HG03175 (cell line): ENCODE measurements around the gene NEAT1.

ENCODE experiments used
- ATAC-seq: cut with Tn5 transposase; IDR thresholded peaks from one replicate; pipeline ENCODE4 v1.9.1; 2021; ENCODE audit warnings: mild to moderate bottlenecking, moderate library complexity; ENCODE audit not compliant: unreplicated experiment

The NEAT1 gene

DNA sequence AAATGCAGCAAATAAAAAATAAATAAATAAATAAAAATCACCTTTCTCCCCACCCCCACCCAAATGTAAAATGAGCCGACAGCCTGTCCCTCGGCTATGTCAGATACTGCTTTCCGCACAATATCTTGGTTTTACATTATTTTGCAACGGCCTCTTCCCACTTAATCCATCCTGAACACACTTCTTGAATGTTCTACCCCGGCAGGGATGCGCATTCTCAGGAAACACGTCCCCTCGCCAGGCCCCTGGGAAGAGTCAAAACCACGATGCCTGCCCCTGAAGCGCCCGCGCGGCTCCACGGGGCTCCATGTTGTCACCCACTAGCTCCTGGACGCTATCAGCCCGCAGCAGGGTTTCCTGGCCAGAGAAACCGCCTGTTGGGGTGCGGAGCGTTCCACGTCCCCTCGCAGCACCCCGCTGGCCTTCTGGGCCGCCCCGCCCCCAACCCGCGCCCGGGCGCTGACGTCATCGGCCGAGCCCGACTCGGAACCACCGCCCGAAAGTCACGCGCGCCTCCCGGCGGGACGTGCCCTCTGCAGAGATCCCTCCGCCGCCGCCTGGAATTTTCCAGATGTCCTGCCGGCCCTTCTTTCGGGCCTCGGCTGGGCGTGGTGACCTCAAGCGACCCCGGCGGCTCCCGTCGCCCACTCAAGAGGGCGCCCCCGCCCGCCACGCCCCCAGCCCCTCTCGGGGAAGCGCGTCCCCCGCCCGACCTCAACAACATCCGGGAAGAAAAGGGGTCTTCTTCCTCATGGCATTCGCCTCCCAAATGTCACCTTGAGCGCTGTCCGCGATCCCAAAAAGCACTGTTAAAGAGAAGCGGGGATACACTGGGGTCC lies 585 bp upstream of the NEAT1 start:
- no peak for ATAC-seq

DNA sequence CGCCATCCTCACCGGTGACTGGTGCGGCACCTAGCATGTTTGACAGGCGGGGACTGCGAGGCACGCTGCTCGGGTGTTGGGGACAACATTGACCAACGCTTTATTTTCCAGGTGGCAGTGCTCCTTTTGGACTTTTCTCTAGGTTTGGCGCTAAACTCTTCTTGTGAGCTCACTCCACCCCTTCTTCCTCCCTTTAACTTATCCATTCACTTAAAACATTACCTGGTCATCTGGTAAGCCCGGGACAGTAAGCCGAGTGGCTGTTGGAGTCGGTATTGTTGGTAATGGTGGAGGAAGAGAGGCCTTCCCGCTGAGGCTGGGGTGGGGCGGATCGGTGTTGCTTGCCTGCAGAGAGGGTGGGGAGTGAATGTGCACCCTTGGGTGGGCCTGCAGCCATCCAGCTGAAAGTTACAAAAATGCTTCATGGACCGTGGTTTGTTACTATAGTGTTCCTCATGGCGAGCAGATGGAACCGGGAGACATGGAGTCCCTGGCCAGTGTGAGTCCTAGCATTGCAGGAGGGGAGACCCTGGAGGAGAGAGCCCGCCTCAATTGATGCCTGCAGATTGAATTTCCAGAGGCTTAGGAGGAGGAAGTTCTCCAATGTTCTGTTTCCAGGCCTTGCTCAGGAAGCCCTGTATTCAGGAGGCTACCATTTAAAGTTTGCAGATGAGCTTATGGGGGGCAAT lies 1.1 kb downstream of the NEAT1 start:
- ATAC-seq: no peak

DNA sequence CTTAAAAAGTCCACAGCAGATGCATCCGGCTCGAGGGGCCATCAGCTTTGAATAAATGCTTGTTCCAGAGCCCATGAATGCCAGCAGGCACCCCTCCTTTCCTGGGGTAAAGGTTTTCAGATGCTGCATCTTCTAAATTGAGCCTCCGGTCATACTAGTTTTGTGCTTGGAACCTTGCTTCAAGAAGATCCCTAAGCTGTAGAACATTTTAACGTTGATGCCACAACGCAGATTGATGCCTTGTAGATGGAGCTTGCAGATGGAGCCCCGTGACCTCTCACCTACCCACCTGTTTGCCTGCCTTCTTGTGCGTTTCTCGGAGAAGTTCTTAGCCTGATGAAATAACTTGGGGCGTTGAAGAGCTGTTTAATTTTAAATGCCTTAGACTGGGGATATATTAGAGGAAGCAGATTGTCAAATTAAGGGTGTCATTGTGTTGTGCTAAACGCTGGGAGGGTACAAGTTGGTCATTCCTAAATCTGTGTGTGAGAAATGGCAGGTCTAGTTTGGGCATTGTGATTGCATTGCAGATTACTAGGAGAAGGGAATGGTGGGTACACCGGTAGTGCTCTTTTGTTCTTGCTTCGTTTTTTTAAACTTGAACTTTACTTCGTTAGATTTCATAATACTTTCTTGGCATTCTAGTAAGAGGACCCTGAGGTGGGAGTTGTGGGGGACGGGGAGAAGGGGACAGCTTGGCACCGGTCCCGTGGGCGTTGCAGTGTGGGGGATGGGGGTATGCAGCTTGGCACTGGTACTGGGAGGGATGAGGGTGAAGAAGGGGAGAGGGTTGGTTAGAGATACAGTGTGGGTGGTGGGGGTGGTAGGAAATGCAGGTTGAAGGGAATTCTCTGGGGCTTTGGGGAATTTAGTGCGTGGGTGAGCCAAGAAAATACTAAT lies 1.9 kb downstream of the NEAT1 start:
- ATAC-seq: no peak

DNA sequence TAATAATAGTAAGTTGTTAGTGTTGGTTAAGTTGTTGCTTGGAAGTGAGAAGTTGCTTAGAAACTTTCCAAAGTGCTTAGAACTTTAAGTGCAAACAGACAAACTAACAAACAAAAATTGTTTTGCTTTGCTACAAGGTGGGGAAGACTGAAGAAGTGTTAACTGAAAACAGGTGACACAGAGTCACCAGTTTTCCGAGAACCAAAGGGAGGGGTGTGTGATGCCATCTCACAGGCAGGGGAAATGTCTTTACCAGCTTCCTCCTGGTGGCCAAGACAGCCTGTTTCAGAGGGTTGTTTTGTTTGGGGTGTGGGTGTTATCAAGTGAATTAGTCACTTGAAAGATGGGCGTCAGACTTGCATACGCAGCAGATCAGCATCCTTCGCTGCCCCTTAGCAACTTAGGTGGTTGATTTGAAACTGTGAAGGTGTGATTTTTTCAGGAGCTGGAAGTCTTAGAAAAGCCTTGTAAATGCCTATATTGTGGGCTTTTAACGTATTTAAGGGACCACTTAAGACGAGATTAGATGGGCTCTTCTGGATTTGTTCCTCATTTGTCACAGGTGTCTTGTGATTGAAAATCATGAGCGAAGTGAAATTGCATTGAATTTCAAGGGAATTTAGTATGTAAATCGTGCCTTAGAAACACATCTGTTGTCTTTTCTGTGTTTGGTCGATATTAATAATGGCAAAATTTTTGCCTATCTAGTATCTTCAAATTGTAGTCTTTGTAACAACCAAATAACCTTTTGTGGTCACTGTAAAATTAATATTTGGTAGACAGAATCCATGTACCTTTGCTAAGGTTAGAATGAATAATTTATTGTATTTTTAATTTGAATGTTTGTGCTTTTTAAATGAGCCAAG lies 2.7 kb downstream of the NEAT1 start:
- ATAC-seq: no peak

DNA sequence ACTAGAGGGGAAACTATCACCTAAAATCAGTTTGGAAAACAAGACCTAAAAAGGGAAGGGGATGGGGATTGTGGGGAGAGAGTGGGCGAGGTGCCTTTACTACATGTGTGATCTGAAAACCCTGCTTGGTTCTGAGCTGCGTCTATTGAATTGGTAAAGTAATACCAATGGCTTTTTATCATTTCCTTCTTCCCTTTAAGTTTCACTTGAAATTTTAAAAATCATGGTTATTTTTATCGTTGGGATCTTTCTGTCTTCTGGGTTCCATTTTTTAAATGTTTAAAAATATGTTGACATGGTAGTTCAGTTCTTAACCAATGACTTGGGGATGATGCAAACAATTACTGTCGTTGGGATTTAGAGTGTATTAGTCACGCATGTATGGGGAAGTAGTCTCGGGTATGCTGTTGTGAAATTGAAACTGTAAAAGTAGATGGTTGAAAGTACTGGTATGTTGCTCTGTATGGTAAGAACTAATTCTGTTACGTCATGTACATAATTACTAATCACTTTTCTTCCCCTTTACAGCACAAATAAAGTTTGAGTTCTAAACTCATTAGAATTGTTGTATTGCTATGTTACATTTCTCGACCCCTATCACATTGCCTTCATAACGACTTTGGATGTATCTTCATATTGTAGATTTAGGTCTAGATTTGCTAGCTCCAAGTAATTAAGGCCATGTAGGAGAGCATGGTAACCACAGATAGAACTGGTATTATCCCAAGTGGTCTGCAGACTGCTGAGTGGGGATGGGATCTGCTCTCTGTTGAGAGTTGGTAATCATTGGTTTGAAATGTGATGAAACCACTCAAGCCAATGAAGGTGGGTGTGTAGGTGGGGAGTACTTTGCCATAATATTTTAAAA lies 3.6 kb downstream of the NEAT1 start:
- no peak for ATAC-seq

DNA sequence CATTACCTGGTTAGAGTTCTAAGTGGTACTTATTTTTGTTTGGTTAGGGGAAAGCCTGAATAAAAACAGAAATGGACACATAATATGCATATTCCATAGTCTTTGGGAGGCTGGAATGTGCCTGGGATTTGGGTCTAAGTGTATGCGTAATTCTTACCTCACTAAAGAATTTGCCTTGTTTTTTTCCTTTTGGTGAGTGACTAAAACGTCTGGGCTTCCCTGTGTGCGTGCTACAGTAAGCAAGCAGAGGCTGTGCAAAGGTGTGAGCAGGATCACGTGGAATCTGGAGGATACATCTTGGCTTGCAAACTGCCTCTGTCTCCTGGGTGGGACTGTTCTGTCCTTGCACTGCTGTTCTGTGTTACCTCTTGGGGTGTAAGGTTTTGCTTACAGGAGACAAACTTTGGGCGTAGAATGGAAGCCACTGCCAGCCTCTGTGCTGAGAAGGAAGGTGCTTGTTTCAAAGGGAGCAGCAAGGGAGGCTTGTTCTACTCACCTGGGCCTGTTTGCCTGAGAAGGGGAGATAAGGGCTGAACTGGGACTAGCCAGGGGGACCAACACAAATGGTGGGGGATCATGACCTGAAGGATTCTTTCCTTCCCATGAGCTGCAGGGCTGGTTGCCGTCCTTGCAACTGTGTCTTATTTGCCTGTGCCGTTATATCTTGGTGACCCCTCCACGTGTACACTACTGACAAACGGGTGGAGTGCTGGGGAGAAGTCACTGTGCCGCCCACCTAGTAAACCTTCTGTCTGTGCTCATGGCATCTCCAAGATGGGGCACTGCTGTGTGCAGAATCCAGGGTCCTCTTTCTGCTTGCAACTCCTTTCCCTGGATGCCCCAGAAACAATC lies 4.5 kb downstream of the NEAT1 start:
- no peak for ATAC-seq

DNA sequence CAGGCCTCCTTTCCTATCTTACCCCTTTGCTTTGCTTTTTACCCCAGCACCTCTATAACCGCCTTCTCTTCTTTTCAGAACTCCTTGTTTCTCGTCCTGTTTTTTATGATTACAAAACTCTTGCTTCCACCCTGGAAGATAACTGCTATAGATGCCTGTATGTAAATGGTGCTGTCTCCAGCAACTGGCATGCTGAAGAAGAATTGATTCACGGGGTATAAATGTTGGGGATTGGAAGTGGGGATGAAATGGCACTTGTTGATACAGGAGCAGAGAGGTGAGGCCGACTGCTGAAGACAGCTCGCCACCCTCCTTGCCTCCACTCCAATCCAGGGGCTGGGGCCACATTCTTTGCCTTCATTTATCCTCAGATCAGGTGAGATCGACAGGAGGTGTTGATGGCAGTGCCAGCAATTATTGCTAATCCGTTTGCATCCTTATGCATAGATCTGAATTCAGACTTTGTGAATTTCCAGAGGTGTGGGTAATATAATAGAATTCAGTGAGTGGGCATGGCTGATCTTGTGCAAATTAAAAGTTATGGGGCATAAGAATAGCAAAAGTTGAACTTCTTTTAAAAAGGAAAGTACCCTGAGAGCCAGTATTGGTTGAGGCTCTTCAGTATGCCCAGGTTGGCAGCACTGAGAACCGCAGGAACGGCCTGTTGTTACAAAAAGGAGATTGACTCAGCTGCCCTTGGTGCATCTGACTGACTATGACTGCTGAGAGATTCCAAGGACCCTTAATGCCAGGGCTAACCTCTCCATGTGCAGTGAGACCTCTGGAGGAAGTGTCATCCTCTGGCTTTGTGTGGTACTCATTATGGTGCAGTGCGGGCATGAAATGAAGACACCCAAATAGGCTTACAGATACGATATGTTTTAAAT lies 5.3 kb downstream of the NEAT1 start:
- ATAC-seq: no peak

DNA sequence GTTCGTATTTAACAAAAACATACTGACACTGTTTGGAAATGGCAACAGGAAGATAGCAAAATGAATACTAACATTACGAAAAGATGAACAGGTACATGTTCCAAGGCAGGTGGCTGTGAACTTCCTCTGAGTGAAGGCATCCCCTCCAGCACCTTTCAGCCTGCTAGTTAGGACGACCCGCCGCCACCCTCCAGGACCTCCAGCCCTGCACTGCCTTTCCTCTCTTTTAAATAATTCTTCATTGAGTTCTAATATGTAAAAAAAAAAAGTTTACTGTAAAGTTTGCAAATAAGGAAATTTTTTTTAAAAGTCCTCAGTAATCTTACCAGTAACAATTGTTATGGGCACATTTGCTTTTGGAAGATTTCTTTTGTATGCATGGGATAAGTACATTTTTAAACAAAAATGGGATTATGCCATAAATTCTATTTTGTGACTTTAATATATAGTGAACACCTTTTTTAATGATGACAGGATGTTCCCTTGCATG lies 6.0 kb downstream of the NEAT1 start:
- no peak for ATAC-seq

DNA sequence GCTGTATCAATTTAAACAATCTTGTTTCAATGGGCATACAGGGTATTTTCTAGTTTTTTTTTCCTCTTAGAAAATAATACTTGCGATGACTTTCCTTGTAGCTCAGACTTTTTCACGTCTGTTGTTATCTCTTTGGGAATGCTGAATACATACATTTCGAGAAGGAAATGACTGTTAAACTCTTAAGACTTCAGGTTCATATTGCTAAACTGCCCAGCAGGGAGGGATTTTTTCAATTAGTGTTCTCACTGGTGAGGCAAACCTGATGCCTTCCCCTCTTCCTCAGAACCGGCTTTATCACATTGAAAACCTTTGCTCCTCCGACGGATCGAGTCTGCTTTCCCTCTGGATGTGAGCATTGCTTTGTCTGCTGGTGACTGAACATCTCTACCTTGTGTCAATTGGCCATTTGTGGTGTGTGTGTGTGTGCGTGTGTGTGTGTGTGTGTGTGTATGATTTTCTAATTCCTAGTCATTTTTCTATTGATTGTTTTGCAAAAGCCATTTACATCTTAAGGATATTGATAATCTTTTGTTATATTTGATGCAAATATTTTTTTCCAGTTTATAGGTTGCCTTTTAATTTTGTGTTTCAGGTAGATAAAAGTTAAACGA lies 6.6 kb downstream of the NEAT1 start:
- ATAC-seq: no peak

DNA sequence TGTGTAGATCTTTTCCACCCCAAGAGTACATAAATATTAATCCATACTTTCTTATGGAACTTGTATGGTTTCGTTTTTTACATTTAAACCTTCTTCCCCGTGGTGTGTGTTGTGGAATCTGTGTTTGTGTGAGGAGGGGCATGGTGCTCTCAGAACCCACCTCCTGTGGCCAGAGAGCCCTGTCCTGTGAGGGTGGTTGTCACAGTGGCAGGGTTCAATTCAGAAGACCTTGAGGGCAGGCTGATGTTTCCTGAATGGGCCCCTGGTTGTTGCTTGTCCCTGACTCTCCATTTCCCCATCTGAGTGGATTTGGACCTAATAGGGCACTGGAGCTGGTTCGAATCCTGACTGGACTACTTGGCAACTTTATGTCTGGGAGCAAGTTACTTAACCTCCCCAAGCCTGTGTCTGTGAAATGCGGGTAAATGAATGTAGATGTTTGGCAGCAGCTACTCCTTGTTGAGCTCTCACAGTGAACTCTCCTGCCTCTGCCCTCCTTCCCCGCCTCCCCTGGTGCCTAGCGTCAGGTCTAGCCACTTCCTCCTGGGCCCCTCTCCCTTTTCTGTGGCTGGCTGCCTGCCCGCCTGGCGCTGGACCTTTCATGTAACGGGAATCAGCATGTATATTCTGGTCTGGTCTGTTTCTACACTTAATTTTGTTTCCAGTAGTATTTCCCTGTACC lies 7.3 kb downstream of the NEAT1 start:
- ATAC-seq: no peak

DNA sequence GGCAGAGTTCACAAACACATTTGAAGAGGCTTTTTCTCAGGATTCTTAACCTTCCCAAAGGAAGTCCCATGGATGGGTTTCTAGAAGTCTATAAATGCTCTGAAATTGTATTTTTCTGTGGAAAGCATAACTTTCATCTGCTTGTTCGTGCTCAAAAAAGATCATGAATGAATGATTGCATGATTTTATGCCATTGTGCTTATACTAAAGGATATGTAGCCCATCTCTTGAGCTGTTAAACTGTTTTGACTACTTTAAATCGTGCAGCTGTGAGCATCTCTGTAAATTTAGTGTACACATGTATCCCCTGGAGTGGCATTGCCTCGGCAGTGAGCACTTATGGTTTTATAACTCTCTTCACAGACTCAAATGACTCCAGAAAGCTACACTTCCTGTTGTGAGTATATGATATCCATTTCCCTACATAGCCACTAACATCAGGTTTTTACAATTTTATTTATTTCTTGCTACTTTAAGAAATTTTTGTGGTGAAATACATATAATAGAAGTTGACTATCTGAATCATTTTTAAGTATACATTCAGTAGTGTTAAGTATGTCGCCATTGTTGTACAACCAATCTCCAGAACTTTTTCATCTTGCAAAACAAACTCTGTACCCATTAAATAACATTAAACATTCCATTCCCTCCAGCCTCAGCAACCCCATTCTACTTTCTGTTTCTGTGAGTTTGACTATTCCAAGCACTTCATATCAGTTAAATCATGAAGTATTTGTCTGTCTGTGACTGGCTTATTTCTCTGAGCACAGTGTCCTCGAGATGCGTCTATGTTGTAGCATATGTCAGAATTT lies 8.0 kb downstream of the NEAT1 start:
- no peak for ATAC-seq

DNA sequence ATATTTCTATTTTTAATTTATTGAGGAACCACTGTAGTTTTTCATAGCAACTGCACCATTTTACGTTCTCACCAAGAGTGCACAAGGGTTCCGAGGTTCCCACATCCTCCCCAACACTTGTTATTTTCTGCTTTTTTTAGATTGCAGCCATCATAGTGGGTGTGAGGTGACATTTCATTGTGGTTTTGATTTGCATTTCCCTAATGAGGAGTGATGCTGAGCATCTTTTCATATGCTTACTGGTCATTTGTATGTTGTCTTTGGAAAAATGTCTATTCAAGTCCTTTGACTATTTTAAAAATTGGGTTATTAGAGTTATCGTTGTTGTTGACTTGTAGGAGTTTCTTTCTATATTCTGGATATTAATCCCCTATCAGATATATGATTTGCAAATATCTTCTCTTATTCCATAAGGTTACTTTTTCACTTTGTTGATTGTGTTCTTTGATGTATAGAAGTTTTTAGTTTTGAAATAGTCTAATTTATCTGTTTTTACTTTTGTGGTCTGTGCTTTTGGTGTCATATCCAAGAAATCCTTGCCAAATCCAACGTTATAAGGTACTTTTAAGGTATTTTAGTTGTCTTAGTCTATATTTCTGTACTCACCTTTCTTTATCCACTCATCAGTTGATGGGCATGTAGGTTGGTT lies 9.0 kb downstream of the NEAT1 start:
- ATAC-seq: peak; percentile 41

DNA sequence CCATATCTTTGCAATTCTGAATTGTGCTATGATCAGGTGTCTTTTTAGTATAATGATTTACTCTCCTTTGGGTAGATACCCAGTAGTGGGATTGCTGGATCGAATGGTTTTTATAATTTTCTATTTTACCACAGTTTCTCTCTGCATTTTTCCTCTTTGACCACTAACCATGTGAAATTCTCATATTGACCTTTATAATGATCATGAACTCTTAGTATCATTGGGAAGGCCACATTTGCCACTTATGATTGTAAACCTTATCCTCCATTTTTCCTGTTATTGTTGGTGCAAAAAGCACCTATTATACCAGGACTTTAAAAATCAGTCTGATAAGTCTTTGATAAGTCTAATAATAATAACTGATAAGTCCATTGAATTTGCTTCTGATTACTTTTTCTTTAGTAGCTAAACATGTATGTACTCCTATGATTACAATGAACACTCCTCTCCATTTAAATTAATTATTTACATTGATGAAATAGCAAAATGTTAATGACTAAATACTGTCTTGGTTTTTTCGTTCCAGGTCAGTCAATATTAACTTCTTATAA lies 9.6 kb downstream of the NEAT1 start:
- ATAC-seq: no peak

DNA sequence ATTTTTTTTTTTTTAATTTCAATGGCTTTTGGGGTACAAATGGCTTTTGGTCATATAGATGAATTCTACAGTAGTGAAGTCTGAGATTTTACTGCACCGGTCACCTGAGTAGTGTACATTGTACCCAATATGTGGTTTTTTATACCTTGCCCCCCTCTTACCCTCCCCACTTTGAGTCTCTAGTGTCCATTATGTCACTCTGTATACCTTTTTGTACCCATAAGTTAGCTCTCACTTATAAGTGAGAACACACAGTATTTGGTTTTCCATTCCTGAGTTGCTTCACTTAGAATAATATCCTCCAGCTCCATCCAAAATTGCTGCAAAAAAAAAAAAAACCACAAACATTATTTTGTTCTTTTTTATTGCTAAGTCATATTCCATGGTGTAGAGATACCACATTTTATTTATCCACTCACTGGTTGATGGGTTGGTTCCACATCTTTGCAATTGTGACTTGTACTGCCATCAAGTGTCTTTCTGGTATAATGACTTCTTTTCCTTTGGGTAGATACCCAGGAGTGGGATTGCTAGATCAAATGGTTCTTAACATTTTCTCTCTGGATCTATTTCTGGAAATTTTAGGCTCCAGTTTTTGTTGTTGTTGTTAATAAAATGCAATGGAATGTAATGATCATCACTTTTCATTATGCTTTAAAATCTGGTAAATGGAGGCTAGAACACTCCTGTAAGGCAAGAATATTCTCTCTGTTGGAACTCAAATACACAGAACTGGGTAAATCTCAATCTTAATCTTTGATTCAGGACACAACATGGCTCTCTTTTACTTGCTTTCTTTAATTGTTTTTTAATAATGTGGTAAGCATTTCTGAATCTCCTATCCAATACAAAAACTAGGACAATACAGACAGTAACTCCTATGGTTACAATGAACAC lies 10.3 kb downstream of the NEAT1 start:
- ATAC-seq: no peak
